ENCODE data around the gene ATP8B4.

Gene ATP8B4

GRCh38 chr15:50120729-50121128 lies 1.7 kb upstream of the ATP8B4 start:
- H3K36me3 ChIP-seq (ENCODE audit: insufficient read depth, low read length): no peaks in the 10 kb centered on the region
- H3K27me3 ChIP-seq (ENCODE audit: insufficient read depth, low read length): no peaks in the 10 kb centered on the region
- H3K27ac ChIP-seq (ENCODE audit: low read depth, low read length): no peak overlapping the region
- H3K9ac ChIP-seq (ENCODE audit: low read depth, low read length): no peak overlapping the region
- no peaks in the 10 kb centered on the region for H3K9me3 ChIP-seq (ENCODE audit: insufficient read depth, low read depth, low read length)
- peaks cover 8% of the 10 kb centered on the region for H3K4me1 ChIP-seq (ENCODE audit: insufficient read depth, low read length)
- no peak overlapping the region for H3K4me3 ChIP-seq (ENCODE audit: low read length)

GRCh38 chr15:50117431-50118027 lies 1.5 kb downstream of the ATP8B4 start:
- Histone ChIP-seq H3K9ac (ENCODE audit: low read depth, low read length) (no peak overlapping the region), H3K4me1 (ENCODE audit: insufficient read depth, low read length) (peaks cover 8% of the 10 kb centered on the region; the same call in 1 of the 2 replicates), H3K27me3 (ENCODE audit: insufficient read depth, low read length) (no peaks in the 10 kb centered on the region), H3K9me3 (ENCODE audit: insufficient read depth, low read depth, low read length) (no peaks in the 10 kb centered on the region), H3K4me3 (ENCODE audit: low read length) (no peak overlapping the region), H3K36me3 (ENCODE audit: insufficient read depth, low read length) (no peaks in the 10 kb centered on the region), H3K27ac (ENCODE audit: low read depth, low read length) (no peak overlapping the region)

GRCh38 chr15:50116477-50116876 lies 2.6 kb downstream of the ATP8B4 start:
- Histone ChIP-seq H3K9me3 (ENCODE audit: insufficient read depth, low read depth, low read length) (no peaks in the 10 kb centered on the region), H3K27ac (ENCODE audit: low read depth, low read length) (no peak overlapping the region), H3K4me1 (ENCODE audit: insufficient read depth, low read length) (peaks cover 8% of the 10 kb centered on the region; the same call in 1 of the 2 replicates), H3K27me3 (ENCODE audit: insufficient read depth, low read length) (no peaks in the 10 kb centered on the region), H3K4me3 (ENCODE audit: low read length) (no peak overlapping the region), H3K9ac (ENCODE audit: low read depth, low read length) (no peak overlapping the region), H3K36me3 (ENCODE audit: insufficient read depth, low read length) (no peaks in the 10 kb centered on the region)
- 31% methylated on average over 3 of the region's 3 CpGs for WGBS

GRCh38 chr15:50113992-50114780 lies 4.8 kb downstream of the ATP8B4 start:
- Histone ChIP-seq H3K27ac (ENCODE audit: low read depth, low read length) (no peak overlapping the region), H3K9ac (ENCODE audit: low read depth, low read length) (no peak overlapping the region), H3K27me3 (ENCODE audit: insufficient read depth, low read length) (no peaks in the 10 kb centered on the region), H3K4me3 (ENCODE audit: low read length) (no peak overlapping the region), H3K36me3 (ENCODE audit: insufficient read depth, low read length) (no peaks in the 10 kb centered on the region), H3K9me3 (ENCODE audit: insufficient read depth, low read depth, low read length) (no peaks in the 10 kb centered on the region), H3K4me1 (ENCODE audit: insufficient read depth, low read length) (peaks cover 3% of the 10 kb centered on the region; the same call in 1 of the 2 replicates)
- 96% methylated on average over 4 of the region's 4 CpGs for WGBS

GRCh38 chr15:50113187-50113505 lies 5.9 kb downstream of the ATP8B4 start:
- WGBS: 92% methylated on average over 2 of the region's 2 CpGs
- H3K36me3 ChIP-seq (ENCODE audit: insufficient read depth, low read length): no peaks in the 10 kb centered on the region
- H3K4me1 ChIP-seq (ENCODE audit: insufficient read depth, low read length): no peaks in the 10 kb centered on the region
- H3K4me3 ChIP-seq (ENCODE audit: low read length): no peak overlapping the region
- no peaks in the 10 kb centered on the region for H3K9me3 ChIP-seq (ENCODE audit: insufficient read depth, low read depth, low read length)
- no peak overlapping the region for H3K9ac ChIP-seq (ENCODE audit: low read depth, low read length)
- H3K27ac ChIP-seq (ENCODE audit: low read depth, low read length): no peak overlapping the region
- no peaks in the 10 kb centered on the region for H3K27me3 ChIP-seq (ENCODE audit: insufficient read depth, low read length)

- Histone ChIP-seq H3K9ac (ENCODE audit: low read depth, low read length) (no peak overlapping the region), H3K27me3 (ENCODE audit: insufficient read depth, low read length) (no peaks in the 10 kb centered on the region), H3K27ac (ENCODE audit: low read depth, low read length) (no peak overlapping the region), H3K9me3 (ENCODE audit: insufficient read depth, low read depth, low read length) (no peaks in the 10 kb centered on the region), H3K4me1 (ENCODE audit: insufficient read depth, low read length) (no peaks in the 10 kb centered on the region), H3K4me3 (ENCODE audit: low read length) (no peak overlapping the region), H3K36me3 (ENCODE audit: insufficient read depth, low read length) (no peaks in the 10 kb centered on the region)
- 91% methylated on average over 5 of the region's 5 CpGs for WGBS
These were observed 6.4 kb downstream of the ATP8B4 start for GRCh38 chr15:50112488-50113186.

GRCh38 chr15:50110285-50110684 lies 8.7 kb downstream of the ATP8B4 start:
- Histone ChIP-seq H3K27me3 (ENCODE audit: insufficient read depth, low read length) (no peaks in the 10 kb centered on the region), H3K9ac (ENCODE audit: low read depth, low read length) (no peak overlapping the region), H3K9me3 (ENCODE audit: insufficient read depth, low read depth, low read length) (no peaks in the 10 kb centered on the region), H3K4me3 (ENCODE audit: low read length) (no peak overlapping the region), H3K27ac (ENCODE audit: low read depth, low read length) (no peak overlapping the region), H3K36me3 (ENCODE audit: insufficient read depth, low read length) (no peaks in the 10 kb centered on the region), H3K4me1 (ENCODE audit: insufficient read depth, low read length) (no peaks in the 10 kb centered on the region)
- WGBS: 89% methylated on average over 2 of the region's 3 CpGs

- Histone ChIP-seq H3K27ac (ENCODE audit: low read depth, low read length) (no peak overlapping the region), H3K9ac (ENCODE audit: low read depth, low read length) (no peak overlapping the region), H3K4me3 (ENCODE audit: low read length) (no peak overlapping the region), H3K36me3 (ENCODE audit: insufficient read depth, low read length) (no peaks in the 10 kb centered on the region), H3K9me3 (ENCODE audit: insufficient read depth, low read depth, low read length) (no peaks in the 10 kb centered on the region), H3K4me1 (ENCODE audit: insufficient read depth, low read length) (no peaks in the 10 kb centered on the region), H3K27me3 (ENCODE audit: insufficient read depth, low read length) (no peaks in the 10 kb centered on the region)
- 95% methylated on average over 3 of the region's 3 CpGs for WGBS
These were observed 9.7 kb downstream of the ATP8B4 start for GRCh38 chr15:50109076-50109987.

GRCh38 chr15:50108461-50108860 lies 10.6 kb downstream of the ATP8B4 start:
- Histone ChIP-seq H3K9me3 (ENCODE audit: insufficient read depth, low read depth, low read length) (no peaks in the 10 kb centered on the region), H3K36me3 (ENCODE audit: insufficient read depth, low read length) (no peaks in the 10 kb centered on the region), H3K4me3 (ENCODE audit: low read length) (no peak overlapping the region), H3K27me3 (ENCODE audit: insufficient read depth, low read length) (no peaks in the 10 kb centered on the region), H3K4me1 (ENCODE audit: insufficient read depth, low read length) (no peaks in the 10 kb centered on the region), H3K27ac (ENCODE audit: low read depth, low read length) (no peak overlapping the region), H3K9ac (ENCODE audit: low read depth, low read length) (no peak overlapping the region)
- WGBS: 93% methylated on average over 4 of the region's 4 CpGs

- Histone ChIP-seq H3K9ac (ENCODE audit: low read depth, low read length) (no peak overlapping the region), H3K4me3 (ENCODE audit: low read length) (no peak overlapping the region), H3K27me3 (ENCODE audit: insufficient read depth, low read length) (no peaks in the 10 kb centered on the region), H3K36me3 (ENCODE audit: insufficient read depth, low read length) (no peaks in the 10 kb centered on the region), H3K27ac (ENCODE audit: low read depth, low read length) (no peak overlapping the region), H3K4me1 (ENCODE audit: insufficient read depth, low read length) (no peaks in the 10 kb centered on the region), H3K9me3 (ENCODE audit: insufficient read depth, low read depth, low read length) (no peaks in the 10 kb centered on the region)
- WGBS: 94% methylated on average over 7 of the region's 7 CpGs
These were observed 11.2 kb downstream of the ATP8B4 start for GRCh38 chr15:50107591-50108408.

Data from HUES64 (cell line).